ENCODE results near the gene SEC14L3. TPM values are rescaled to one million over a fixed set of nuclear protein-coding genes. Genes with fewer than 3 reads are reported as not detected.

Gene SEC14L3
- total and polyA plus RNA-seq, 2 of the 13 experiments (the other 11 are each of a cell fraction or from before 2014, with no cell fraction given) = not detected

- no peak for DNase-seq (ENCODE audit: low spot score)
- intact Hi-C loops (cut with micrococcal nuclease; ENCODE audit: unreplicated experiment) = no loop called here
- H3K27me3 ChIP-seq (ENCODE audit: control insufficient read depth in 1 of 2, insufficient read depth in 2 of 2, low read length in 2 of 2) = no peaks in the 10 kb centered on the region
- in situ Hi-C loops (cut with HindIII; ENCODE audit: extremely low pct_ligation_motif_present, low pct_unique_long_range_greater_than_20kb) = no loop called here
- peaks cover 10 to 43% of the 10 kb centered on the region in 2 experiments for H3K36me3 ChIP-seq (replicated peaks in 1 of 2; ENCODE audit: control insufficient read depth in 1 of 2, insufficient read depth in 2 of 2, low read length in 2 of 2)
- no peaks in the 10 kb centered on the region for H3K9me3 ChIP-seq (ENCODE audit: low read length)
- BruUV-seq (replicated peaks) = no TSS peak
- no peak for FAIRE-seq
- H3K4me1 ChIP-seq (ENCODE audit: insufficient read depth, low read length) = peaks cover 38% of the 10 kb centered on the region
- no peak overlapping the region for H3K9ac ChIP-seq (ENCODE audit: insufficient read depth, low read depth, low read length)
- no peak for ATAC-seq
- no peaks in the 10 kb centered on the region for H4K20me1 ChIP-seq (ENCODE audit: insufficient read depth, low read length)
- CTCF ChIA-PET (ENCODE audit: low intra/inter-chr PET ratio, low total read pairs) = no interaction called here
- no peak overlapping the region for H3K4me2 ChIP-seq (ENCODE audit: low read depth, low read length)
- H3K27ac ChIP-seq (ENCODE audit: extremely low read length, insufficient read depth, low read length) = no peak overlapping the region
- H3K4me3 ChIP-seq (replicated peaks in 1 of 3; ENCODE audit: insufficient read depth in 1 of 3, low read depth in 2 of 3, low read length in 3 of 3) = no peak overlapping the region
- POLR2A ChIA-PET = interaction anchor here (2.3 to 8.5 kb wide), 2 partner anchors 9 to 12 kb away, joined by 5 to 42 read pairs; partner anchors contain the start of gene MTFP1
- 95% methylated on average over 5 of the region's 5 CpGs for WGBS (ENCODE audit: low lambda C conversion rate)
- peaks cover 2% of the 10 kb centered on the region for H3K79me2 ChIP-seq (ENCODE audit: insufficient read depth, low read length)
- no peak overlapping the region for H2AFZ ChIP-seq (ENCODE audit: low read length)
- TF ChIP-seq REXO4 (CRISPR knock-in tag; IDR thresholded peaks at IDR 0.05; ENCODE audit: borderline replicate concordance) (no peak), NKX3-1 (CRISPR knock-in tag; IDR thresholded peaks at IDR 0.05) (no peak), MAFG (CRISPR knock-in tag; IDR thresholded peaks at IDR 0.05) (no peak), HOXA9 (CRISPR knock-in tag; IDR thresholded peaks at IDR 0.05; ENCODE audit: borderline replicate concordance) (no peak), ZNF333 (CRISPR knock-in tag; IDR thresholded peaks at IDR 0.05; ENCODE audit: borderline replicate concordance) (no peak), ZNF670 (CRISPR knock-in tag; IDR thresholded peaks at IDR 0.05; ENCODE audit: borderline replicate concordance) (no peak), DNMT3B (CRISPR knock-in tag; conservative IDR thresholded peaks at IDR 0.05) (no peak), TOE1 (CRISPR knock-in tag; IDR thresholded peaks at IDR 0.05) (no peak), ZNF646 (CRISPR knock-in tag; IDR thresholded peaks at IDR 0.05) (no peak), ZNF552 (CRISPR knock-in tag; IDR thresholded peaks at IDR 0.05; ENCODE audit: borderline replicate concordance) (no peak), ZNF414 (CRISPR knock-in tag; IDR thresholded peaks at IDR 0.05) (no peak), ZBTB7B (CRISPR knock-in tag; IDR thresholded peaks at IDR 0.05) (no peak), ZNF713 (CRISPR knock-in tag; IDR thresholded peaks at IDR 0.05) (no peak), AGO1 (IDR thresholded peaks at IDR 0.05; ENCODE audit: low read depth, low read length, poor library complexity, severe bottlenecking) (no peak), ATF4 (CRISPR knock-in tag; IDR thresholded peaks at IDR 0.05) (no peak)
Measured at GRCh38 chr22:30413745-30414524, 57.9 kb downstream of the SEC14L3 start.

Data from HepG2 (cell line).